K562 (cell line): Measurements from ENCODE around the gene CHI3L1. TPM values are rescaled to one million over a fixed set of nuclear protein-coding genes. Genes with fewer than 3 reads are reported as not detected.
A peak's percentile ranks its signal among the peaks of the same experiment; 100 is the strongest.

ENCODE experiments used
- ATAC-seq: fragments of 200-7000 bp; cut with Tn5 transposase; 3 replicates; pipeline ENCODE4 v1.9.1; 2020; ENCODE audit warnings: moderate library complexity
- BruUV-seq: library from RNA; stranded (reverse); fragments of 400-500 nt; replicated peaks from 2 replicates; lab custom pipeline; 2021; lab: Mats Ljungman, UMichigan
- CTCF ChIA-PET: fragments of 300-600 bp; formaldehyde crosslinking; extraction: SDS; loops from one replicate; lab custom pipeline; 2021; ENCODE audit warnings: low intra/inter-chr PET ratio; lab: Yijun Ruan, JAX
- POLR2A ChIA-PET: fragments of 300-600, 350-650 bp; sonication (Branson Sonifier 250); formaldehyde crosslinking; extraction: SDS; loops from one replicate; lab custom pipeline; 2021; ENCODE audit warnings: antibody characterized with exemption, inconsistent platforms; lab: Yijun Ruan, JAX
- DNase-seq, 4 experiments: peaks; one replicate each; pipeline versions ENCODE4 v3.0.0 to v3.0.0-alpha.2; 2011 to 2018; ENCODE audit warnings: low spot score in 3 of 4, mixed read lengths in 3 of 4; ENCODE audit errors: extremely low read depth in 1 of 4
- FAIRE-seq: peaks from 2 replicates; lab custom pipeline; 2011; peaks lifted over from hg19 to GRCh38; lab: Jason Lieb, UNC
- H2AFZ ChIP-seq: 2 replicates; pipeline ENCODE4 v1.6.0; 2011; ENCODE audit warnings: low read depth, low read length, control low read depth, inconsistent platforms
- H3K27ac ChIP-seq: fragments of 200-600 bp; 3 replicates; pipeline ENCODE4 v1.8.0; 2011; ENCODE audit warnings: low read depth, mild to moderate bottlenecking, control low read depth, inconsistent platforms, low read length, moderate library complexity, mixed read lengths; ENCODE audit errors: extremely low read depth
- H3K27me3 ChIP-seq, 2 experiments: fragments of 300-600 bp in 1 of 2; 2 replicates in 1 of 2; 3 replicates in 1 of 2; pipeline versions ENCODE4 v1.6.0 to v1.8.0; 2011; ENCODE audit warnings: inconsistent platforms in 2 of 2, low read length in 2 of 2, mild to moderate bottlenecking in 1 of 2, mixed read lengths in 1 of 2, moderate library complexity in 1 of 2; ENCODE audit not compliant: control insufficient read depth in 2 of 2, insufficient read depth in 2 of 2
- H3K36me3 ChIP-seq: fragments of 300-600 bp; 3 replicates; pipeline ENCODE4 v1.8.0; 2011; ENCODE audit warnings: mild to moderate bottlenecking, low read length, inconsistent platforms; ENCODE audit not compliant: control insufficient read depth, insufficient read depth
- H3K4me1 ChIP-seq, 2 experiments: fragments of 200-600 bp in 1 of 2; replicated peaks in 1 of 2; 2 replicates in 1 of 2; 3 replicates in 1 of 2; pipeline versions ENCODE4 v1.5.1 to v1.8.0; 2011; ENCODE audit warnings: inconsistent platforms in 2 of 2, low read length in 2 of 2, mild to moderate bottlenecking in 1 of 2, mixed read lengths in 1 of 2, moderate library complexity in 1 of 2; ENCODE audit not compliant: control insufficient read depth in 2 of 2, insufficient read depth in 2 of 2
- H3K4me2 ChIP-seq: 2 replicates; pipeline ENCODE4 v1.6.1; 2011; ENCODE audit warnings: low read length, control low read depth, inconsistent platforms, mixed read lengths; ENCODE audit not compliant: insufficient read depth
- H3K4me3 ChIP-seq: fragments of 200-600 bp; sonication (generic), shearing (Covaris generic); 2 replicates; pipeline ENCODE4 v1.5.1; 2016; ENCODE audit warnings: control low read depth, inconsistent platforms
- H3K79me2 ChIP-seq: fragments of 200-600 bp; 3 replicates; pipeline ENCODE4 v1.8.0; 2011; ENCODE audit warnings: low read length, inconsistent platforms; ENCODE audit not compliant: control insufficient read depth, insufficient read depth
- H3K9ac ChIP-seq, 2 experiments: 2 replicates each; pipeline versions ENCODE4 v1.6.0 to v1.6.1; 2011; ENCODE audit warnings: low read depth in 2 of 2, low read length in 2 of 2, control low read depth in 1 of 2, inconsistent platforms in 1 of 2, mild to moderate bottlenecking in 1 of 2, mixed read lengths in 1 of 2; ENCODE audit not compliant: insufficient read depth in 1 of 2
- H3K9me1 ChIP-seq: one replicate; pipeline ENCODE4 v1.6.0; 2011; ENCODE audit warnings: inconsistent platforms, mild to moderate bottlenecking, low read length, moderate library complexity; ENCODE audit not compliant: control insufficient read depth, insufficient read depth
- H3K9me3 ChIP-seq: replicated peaks from 2 replicates; pipeline ENCODE4 v1.5.1; 2011; ENCODE audit warnings: low read depth, low read length, inconsistent platforms; ENCODE audit not compliant: control insufficient read depth, insufficient read depth
- H4K20me1 ChIP-seq: replicated peaks from 2 replicates; pipeline ENCODE4 v1.6.1; 2011; ENCODE audit warnings: low read length, inconsistent platforms, mixed read lengths; ENCODE audit not compliant: control insufficient read depth, insufficient read depth
- RBM34 ChIP-seq: fragments of 200-400 bp; formaldehyde crosslinking; IDR thresholded peaks from 2 replicates; pipeline ENCODE4 v1.6.1; 2018; ENCODE audit warnings: low read length, borderline replicate concordance; ENCODE audit not compliant: insufficient read depth
- ZNF121 ChIP-seq: sonication (generic); formaldehyde crosslinking; conservative IDR thresholded peaks from 2 replicates; pipeline ENCODE4 v1.8.0; 2022; ENCODE audit warnings: missing genetic modification reagents
- ZNF24 ChIP-seq: fragments of 450-650 bp; IDR thresholded peaks from 2 replicates; pipeline ENCODE4 v1.6.1; 2016
- WGBS: fragments of 100-300 bp; shearing (Covaris generic); methylation state at CpG from one replicate; pipeline ENCODE4 v1.1.6; 2016; ENCODE audit warnings: low coverage, mixed read lengths; ENCODE audit not compliant: insufficient coverage; ENCODE audit errors: missing lambda C conversion rate; 5-methylcytosine and 5-hydroxymethylcytosine counted together
- in situ Hi-C: fragments of 300-500 bp; cut with MboI; formaldehyde crosslinking; loops from 4 replicates; pipeline ENCODE4 v1.15.0; 2018; ENCODE audit warnings: inconsistent platforms, mixed read lengths
- intact Hi-C: fragments of 100-400 bp; cut with micrococcal nuclease; formaldehyde crosslinking; loops from 2 replicates; pipeline ENCODE4 v1.14.2; 2022
- polyA plus RNA-seq, 8 experiments: library from polyadenylated mRNA; depleted of rRNA in 4 of 8; stranded (reverse) in 5 of 8; unstranded in 3 of 8; fragments of >200 nt; fragmentation: Nextera tagmentation in 2 of 8; fragmentation: Illumina TruSeq in 1 of 8; extraction: Ambion mirVana in 2 of 8; extraction: Trizol in 1 of 8; gene quantifications; 2 replicates each; pipeline versions ENCODE4 v1.2.1 to v1.2.3, GENCODE V29; 2011 to 2014; ENCODE audit warnings: inconsistent platforms in 1 of 8, missing spikeins in 1 of 8
- total RNA-seq, 7 experiments: library from RNA; depleted of rRNA in 6 of 7; stranded (reverse); fragments of >200 nt in 6 of 7; fragmentation: Illumina TruSeq in 2 of 7; extraction: Trizol in 2 of 7; gene quantifications; 2 replicates each; pipeline versions ENCODE4 v1.2.1 to v1.2.3, GENCODE V29; 2011 to 2021; ENCODE audit warnings: low replicate concordance in 1 of 7
- TF ChIP-seq, protein P1 (sequence below), 3 experiments: IDR thresholded peaks in 2 of 3; conservative IDR thresholded peaks in 1 of 3; 2 replicates each; pipeline ENCODE4 v1.5.1; 2011 to 2012; ENCODE audit warnings: low read length in 3 of 3, mild to moderate bottlenecking in 3 of 3, control low read depth in 2 of 3, improper control_type of control experiment in 1 of 3, inconsistent platforms in 1 of 3, low read depth in 1 of 3, mixed read lengths in 1 of 3, moderate library complexity in 1 of 3; ENCODE audit not compliant: insufficient read depth in 2 of 3
- TF ChIP-seq, protein P2 (sequence below): sonication (generic); formaldehyde crosslinking; IDR thresholded peaks from 2 replicates; pipeline ENCODE4 v1.4.0; 2020; ENCODE audit warnings: mild to moderate bottlenecking, missing genetic modification reagents

Gene CHI3L1
- total and polyA plus RNA-seq, 9 of the 15 experiments (the other 6 are each of a cell fraction or from before 2014, with no cell fraction given) = not detected

DNA sequence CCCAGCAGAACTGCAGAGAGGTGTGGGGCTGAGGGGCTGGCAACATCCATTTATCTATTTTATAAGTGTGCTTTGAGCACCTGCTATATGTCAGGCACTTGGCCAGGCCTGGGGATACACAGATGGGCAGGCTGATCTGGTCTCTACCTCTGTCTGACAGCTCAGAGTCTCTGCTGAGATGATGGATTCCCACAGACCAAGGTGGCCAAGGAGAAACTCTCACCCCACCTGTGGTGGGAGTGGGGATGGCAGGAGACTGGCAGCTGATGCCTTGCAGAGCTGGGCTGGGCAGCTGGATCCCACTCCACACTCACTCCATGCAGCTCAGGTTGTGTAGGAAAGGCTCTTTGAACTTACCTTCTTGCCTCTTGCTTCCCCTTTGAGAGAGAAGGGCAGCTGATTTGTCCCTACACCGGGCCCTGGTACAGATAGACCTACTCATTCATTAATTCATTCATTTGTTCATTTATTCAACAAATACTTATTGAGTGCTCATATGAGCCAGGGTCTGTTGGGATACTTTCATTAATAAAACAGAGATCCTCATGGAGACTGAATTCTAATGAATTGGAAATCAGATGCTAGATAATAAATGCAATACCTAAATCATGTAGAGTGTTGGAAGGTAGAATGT, 50.0 kb downstream of the CHI3L1 start:
- no peak overlapping the region for H3K9ac ChIP-seq
- WGBS = 0% methylated on average over 1 of the region's 1 CpG
- ATAC-seq = peak; percentile 46; the same call in 2 of the 3 replicates
- no peaks in the 10 kb centered on the region for H3K9me1 ChIP-seq
- peaks cover 25 to 66% of the 10 kb centered on the region in 2 experiments for H3K27me3 ChIP-seq
- no peak for DNase-seq
- in situ Hi-C loops = no loop called here
- 0 out of 2 replicates have a peak, but pooled peaks cover 3% of the 10 kb centered on the region for H4K20me1 ChIP-seq
- intact Hi-C loops = no loop called here
- CTCF ChIA-PET = no interaction called here
- no peak overlapping the region for H3K4me3 ChIP-seq
- no peaks in the 10 kb centered on the region for H3K4me1 ChIP-seq
- peak; percentile 58 for TF ChIP-seq ZNF121 (CRISPR knock-in tag)
- TF ChIP-seq, protein P1, sequence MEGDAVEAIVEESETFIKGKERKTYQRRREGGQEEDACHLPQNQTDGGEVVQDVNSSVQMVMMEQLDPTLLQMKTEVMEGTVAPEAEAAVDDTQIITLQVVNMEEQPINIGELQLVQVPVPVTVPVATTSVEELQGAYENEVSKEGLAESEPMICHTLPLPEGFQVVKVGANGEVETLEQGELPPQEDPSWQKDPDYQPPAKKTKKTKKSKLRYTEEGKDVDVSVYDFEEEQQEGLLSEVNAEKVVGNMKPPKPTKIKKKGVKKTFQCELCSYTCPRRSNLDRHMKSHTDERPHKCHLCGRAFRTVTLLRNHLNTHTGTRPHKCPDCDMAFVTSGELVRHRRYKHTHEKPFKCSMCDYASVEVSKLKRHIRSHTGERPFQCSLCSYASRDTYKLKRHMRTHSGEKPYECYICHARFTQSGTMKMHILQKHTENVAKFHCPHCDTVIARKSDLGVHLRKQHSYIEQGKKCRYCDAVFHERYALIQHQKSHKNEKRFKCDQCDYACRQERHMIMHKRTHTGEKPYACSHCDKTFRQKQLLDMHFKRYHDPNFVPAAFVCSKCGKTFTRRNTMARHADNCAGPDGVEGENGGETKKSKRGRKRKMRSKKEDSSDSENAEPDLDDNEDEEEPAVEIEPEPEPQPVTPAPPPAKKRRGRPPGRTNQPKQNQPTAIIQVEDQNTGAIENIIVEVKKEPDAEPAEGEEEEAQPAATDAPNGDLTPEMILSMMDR (IDR thresholded peaks at IDR 0.05 in 2 of 3, conservative IDR thresholded peaks at IDR 0.05 in 1 of 3; ENCODE audit: insufficient read depth in 2 of 3, low read depth in 1 of 3, low read length in 3 of 3) = 0 out of 6 replicates have a peak, but pooled peaks of 1 of the 3 experiments have one; percentile 21
- no peak for TF ChIP-seq RBM34
- TF ChIP-seq ZNF24 = peak; percentile 91
- TF ChIP-seq, protein P2, sequence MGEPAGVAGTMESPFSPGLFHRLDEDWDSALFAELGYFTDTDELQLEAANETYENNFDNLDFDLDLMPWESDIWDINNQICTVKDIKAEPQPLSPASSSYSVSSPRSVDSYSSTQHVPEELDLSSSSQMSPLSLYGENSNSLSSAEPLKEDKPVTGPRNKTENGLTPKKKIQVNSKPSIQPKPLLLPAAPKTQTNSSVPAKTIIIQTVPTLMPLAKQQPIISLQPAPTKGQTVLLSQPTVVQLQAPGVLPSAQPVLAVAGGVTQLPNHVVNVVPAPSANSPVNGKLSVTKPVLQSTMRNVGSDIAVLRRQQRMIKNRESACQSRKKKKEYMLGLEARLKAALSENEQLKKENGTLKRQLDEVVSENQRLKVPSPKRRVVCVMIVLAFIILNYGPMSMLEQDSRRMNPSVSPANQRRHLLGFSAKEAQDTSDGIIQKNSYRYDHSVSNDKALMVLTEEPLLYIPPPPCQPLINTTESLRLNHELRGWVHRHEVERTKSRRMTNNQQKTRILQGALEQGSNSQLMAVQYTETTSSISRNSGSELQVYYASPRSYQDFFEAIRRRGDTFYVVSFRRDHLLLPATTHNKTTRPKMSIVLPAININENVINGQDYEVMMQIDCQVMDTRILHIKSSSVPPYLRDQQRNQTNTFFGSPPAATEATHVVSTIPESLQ (CRISPR knock-in tag) = no peak
- TF ChIP-seq, all 486 proteins: peak for 3
- no TSS peak for BruUV-seq
- no peaks in the 10 kb centered on the region for H3K9me3 ChIP-seq
- H3K4me2 ChIP-seq = no peak overlapping the region
- FAIRE-seq = no peak
- H2AFZ ChIP-seq = no peak overlapping the region
- H3K36me3 ChIP-seq = no peaks in the 10 kb centered on the region
- no peak overlapping the region for H3K27ac ChIP-seq
- POLR2A ChIA-PET = no interaction called here
- no peaks in the 10 kb centered on the region for H3K79me2 ChIP-seq
